Left lobe of liver (tissue), 2 donors: ENCODE data around the gene EFHD2. TPM values are rescaled to one million over a fixed set of nuclear protein-coding genes. Genes with fewer than 3 reads are reported as not detected.
"Not testable (repeated sequence)": the region's sequence is repeated elsewhere in the genome, so short reads cannot be mapped to it uniquely, and the experiment has no call there.

Experiments used
- ATAC-seq: fragments of 200-7000 bp; cut with Tn5 transposase; one replicate; pipeline ENCODE4 v1.9.1; 2020; ENCODE audit warnings: mild to moderate bottlenecking, moderate library complexity
- DNase-seq: peaks from one replicate; pipeline ENCODE4 v3.0.0-alpha.2; 2020; ENCODE audit warnings: low spot score
- total RNA-seq: library from RNA; stranded (reverse); gene quantifications from one replicate; pipeline ENCODE4 v1.2.1, GENCODE V29; 2021
- donor health status: DM: no; HTN: no; CAD: no; lungs with moderate emphysema.
- donor health status: DM: no; HTN: yes; CAD: no.

Gene EFHD2
- total RNA-seq, 1 donor from 2014 or later: 11.4 TPM

GRCh38 chr1:15451014-15451722 is 41.5 kb downstream of the EFHD2 start:
- ATAC-seq (no peak), DNase-seq (no peak)

- DNase-seq: no peak
- ATAC-seq: no peak
Observed at GRCh38 chr1:15452216-15452615, 42.5 kb downstream of the EFHD2 start.

GRCh38 chr1:15452866-15453571 is 43.3 kb downstream of the EFHD2 start:
- ATAC-seq: no peak
- no peak for DNase-seq

GRCh38 chr1:15453734-15454133 is 44.0 kb downstream of the EFHD2 start:
- DNase-seq: no peak
- no peak for ATAC-seq

- ATAC-seq: no peak
Observed at GRCh38 chr1:15454256-15454655, 44.6 kb downstream of the EFHD2 start.

GRCh38 chr1:15455522-15455921 is 45.8 kb downstream of the EFHD2 start:
- DNase-seq: no peak

More at GRCh38 chr1:15454256-15454655, 44.6 kb downstream of the EFHD2 start:
- no peak for DNase-seq

GRCh38 chr1:15456313-15456954 is 46.7 kb downstream of the EFHD2 start, which contains the start of gene CELA2A:
CELA2A (plus strand) TSS chr1:15456732; CDS start chr1:15456754, 22 bp downstream.
- DNase-seq (no peak), ATAC-seq (no peak)

More at GRCh38 chr1:15455522-15455921, 45.8 kb downstream of the EFHD2 start:
- ATAC-seq: no peak

- DNase-seq (no peak), ATAC-seq (no peak)
Observed at GRCh38 chr1:15457585-15457984, 47.9 kb downstream of the EFHD2 start.

GRCh38 chr1:15458388-15458787 is 48.7 kb downstream of the EFHD2 start:
- DNase-seq, ATAC-seq: not testable (repeated sequence)

- ATAC-seq (no peak), DNase-seq (no peak)
Observed at GRCh38 chr1:15459771-15460707, 50.4 kb downstream of the EFHD2 start.

GRCh38 chr1:15460708-15461095 is 51.0 kb downstream of the EFHD2 start:
- ATAC-seq: no peak

GRCh38 chr1:15463064-15463800 is 53.5 kb downstream of the EFHD2 start:
- not testable (repeated sequence) for ATAC-seq, DNase-seq

More at GRCh38 chr1:15460708-15461095, 51.0 kb downstream of the EFHD2 start:
- DNase-seq: no peak

- DNase-seq, ATAC-seq: not testable (repeated sequence)
Observed at GRCh38 chr1:15463926-15464322, 54.2 kb downstream of the EFHD2 start.

GRCh38 chr1:15465674-15466073 is 56.0 kb downstream of the EFHD2 start:
- DNase-seq: no peak
- ATAC-seq: no peak

GRCh38 chr1:15466955-15467625 is 57.4 kb downstream of the EFHD2 start:
- not testable (repeated sequence) for ATAC-seq, DNase-seq

- ATAC-seq (no peak), DNase-seq (no peak)
Observed at GRCh38 chr1:15468145-15468544, 58.5 kb downstream of the EFHD2 start.

GRCh38 chr1:15469361-15469760 is 59.7 kb downstream of the EFHD2 start:
- no peak for ATAC-seq

GRCh38 chr1:15469821-15470448 is 60.2 kb downstream of the EFHD2 start:
- DNase-seq, ATAC-seq: not testable (repeated sequence)

More at GRCh38 chr1:15469361-15469760, 59.7 kb downstream of the EFHD2 start:
- DNase-seq: no peak

GRCh38 chr1:15471067-15471466 is 61.4 kb downstream of the EFHD2 start:
- not testable (repeated sequence) for ATAC-seq, DNase-seq
